SK-N-MC (cell line): ENCODE results near the gene FFAR1.

Experiments
- DNase-seq: peaks from one replicate; pipeline ENCODE4 v3.0.0-alpha.2; 2011; ENCODE audit warnings: low read depth, low spot score
- H3K27ac ChIP-seq: fragments of 200-600 bp; sonication (generic); 2 replicates; pipeline ENCODE4 v1.5.1; 2016; ENCODE audit warnings: mixed run types
- H3K36me3 ChIP-seq: fragments of 200-600 bp; sonication (generic); 2 replicates; pipeline ENCODE4 v1.6.1; 2017; ENCODE audit warnings: antibody characterized with exemption, low read length, mixed read lengths; ENCODE audit not compliant: insufficient read depth
- H3K4me3 ChIP-seq: fragments of 200-600 bp; sonication (generic); 2 replicates; pipeline ENCODE4 v1.5.1; 2016
- H3K9ac ChIP-seq: fragments of 200-600 bp; sonication (generic); 2 replicates; pipeline ENCODE4 v1.8.0; 2017; ENCODE audit warnings: mixed run types, mixed read lengths; ENCODE audit not compliant: insufficient read length
- H3K9me3 ChIP-seq: fragments of 200-600 bp; sonication (generic); 2 replicates; pipeline ENCODE4 v1.6.1; 2017; ENCODE audit warnings: low read depth, mild to moderate bottlenecking, antibody characterized with exemption, low read length, moderate library complexity, mixed read lengths
- EZH2 ChIP-seq: fragments of 200-600 bp; sonication (generic); IDR thresholded peaks from one replicate; pipeline ENCODE4 v1.6.1; 2017; ENCODE audit warnings: antibody characterized with exemption

Gene FFAR1

GRCh38 chr19:35397064-35397463, 49.4 kb downstream of the FFAR1 start:
- no peak overlapping the region for H3K27ac ChIP-seq
- H3K36me3 ChIP-seq: no peaks in the 10 kb centered on the region
- no peaks in the 10 kb centered on the region for H3K9me3 ChIP-seq
- no peak for TF ChIP-seq EZH2
- no peak overlapping the region for H3K4me3 ChIP-seq
- H3K9ac ChIP-seq: no peak overlapping the region
- DNase-seq: no peak
